K562 (cell line): ENCODE measurements around the gene HINT3. TPM values are rescaled to one million over a fixed set of nuclear protein-coding genes. Genes with fewer than 3 reads are reported as not detected.

Experiments used
- CTBP1 ChIP-seq: fragments of 450-650 bp; IDR thresholded peaks from 2 replicates; pipeline ENCODE4 v1.6.1; 2016; ENCODE audit warnings: borderline replicate concordance
- E2F8 ChIP-seq: fragments of 450-650 bp; IDR thresholded peaks from 2 replicates; pipeline ENCODE4 v1.7.1; 2018; ENCODE audit warnings: mild to moderate bottlenecking, low read depth; ENCODE audit not compliant: partially characterized antibody
- ELF4 ChIP-seq: fragments of 450-650 bp; formaldehyde crosslinking; IDR thresholded peaks from 2 replicates; pipeline ENCODE4 v1.4.0; 2022; ENCODE audit warnings: missing genetic modification characterization
- EP400 ChIP-seq: fragments of 450-650 bp; IDR thresholded peaks from 2 replicates; pipeline ENCODE4 v1.6.1; 2017; ENCODE audit warnings: antibody characterized with exemption, mild to moderate bottlenecking, moderate library complexity
- HDAC2 ChIP-seq: fragments of 450-650 bp; IDR thresholded peaks from 2 replicates; pipeline ENCODE4 v1.6.1; 2016; ENCODE audit warnings: mild to moderate bottlenecking
- MXD1 ChIP-seq: fragments of 250-450 bp; sonication (Bioruptor Pico); IDR thresholded peaks from 2 replicates; pipeline ENCODE4 v1.8.0; 2021; ENCODE audit warnings: borderline replicate concordance, mild to moderate bottlenecking, moderate library complexity; ENCODE audit not compliant: poor library complexity, severe bottlenecking
- NFIC ChIP-seq: fragments of 450-650 bp; IDR thresholded peaks from 2 replicates; pipeline ENCODE4 v1.6.1; 2017; ENCODE audit warnings: mild to moderate bottlenecking, inconsistent platforms
- POLR2H ChIP-seq: IDR thresholded peaks from 2 replicates; pipeline ENCODE4 v1.6.1; 2016; ENCODE audit warnings: missing genetic modification characterization, low read depth, mild to moderate bottlenecking, control low read depth, missing compliant biosample characterization, moderate library complexity
- PRPF4 ChIP-seq: fragments of 200-400 bp; formaldehyde crosslinking; IDR thresholded peaks from one replicate; pipeline ENCODE4 v1.6.1; 2017; ENCODE audit warnings: low read length, low read depth, mild to moderate bottlenecking; ENCODE audit not compliant: insufficient read depth, poor library complexity, severe bottlenecking
- SIN3A ChIP-seq, 2 experiments: fragments of 150-350 bp in 1 of 2; IDR thresholded peaks; 2 replicates each; pipeline ENCODE4 v1.6.1; 2011 to 2016; ENCODE audit warnings: borderline replicate concordance in 2 of 2, low read depth in 2 of 2, low read length in 2 of 2, mild to moderate bottlenecking in 2 of 2, moderate library complexity in 2 of 2; ENCODE audit not compliant: control insufficient read depth in 1 of 2
- SMAD2 ChIP-seq: fragments of 150-350 bp; IDR thresholded peaks from 2 replicates; pipeline ENCODE4 v1.6.1; 2014; ENCODE audit warnings: low read depth, mild to moderate bottlenecking, low read length
- ZBTB2 ChIP-seq: fragments of 450-650 bp; IDR thresholded peaks from 2 replicates; pipeline ENCODE4 v1.6.1; 2016; ENCODE audit warnings: antibody characterized with exemption
- ZBTB9 ChIP-seq: fragments of 450-650 bp; formaldehyde crosslinking; IDR thresholded peaks from 2 replicates; pipeline ENCODE4 v1.4.0; 2020; ENCODE audit warnings: mild to moderate bottlenecking, moderate library complexity
- polyA plus RNA-seq, 8 experiments: library from polyadenylated mRNA; depleted of rRNA in 4 of 8; stranded (reverse) in 5 of 8; unstranded in 3 of 8; fragments of >200 nt; fragmentation: Nextera tagmentation in 2 of 8; fragmentation: Illumina TruSeq in 1 of 8; extraction: Ambion mirVana in 2 of 8; extraction: Trizol in 1 of 8; gene quantifications; 2 replicates each; pipeline versions ENCODE4 v1.2.1 to v1.2.3, GENCODE V29; 2011 to 2014; ENCODE audit warnings: inconsistent platforms in 1 of 8, missing spikeins in 1 of 8
- total RNA-seq, 7 experiments: library from RNA; depleted of rRNA in 6 of 7; stranded (reverse); fragments of >200 nt in 6 of 7; fragmentation: Illumina TruSeq in 2 of 7; extraction: Trizol in 2 of 7; gene quantifications; 2 replicates each; pipeline versions ENCODE4 v1.2.1 to v1.2.3, GENCODE V29; 2011 to 2021; ENCODE audit warnings: low replicate concordance in 1 of 7
- TF ChIP-seq, protein P1 (sequence below), 3 experiments: IDR thresholded peaks in 2 of 3; conservative IDR thresholded peaks in 1 of 3; 2 replicates each; pipeline ENCODE4 v1.5.1; 2011 to 2012; ENCODE audit warnings: low read length in 3 of 3, mild to moderate bottlenecking in 3 of 3, control low read depth in 2 of 3, improper control_type of control experiment in 1 of 3, inconsistent platforms in 1 of 3, low read depth in 1 of 3, mixed read lengths in 1 of 3, moderate library complexity in 1 of 3; ENCODE audit not compliant: insufficient read depth in 2 of 3

HINT3 gene
- total and polyA plus RNA-seq, 9 of the 15 experiments (the other 6 are each of a cell fraction or from before 2014, with no cell fraction given) = 1.4 to 16.6 (median 10.8) TPM

- TF ChIP-seq ZBTB9 (CRISPR knock-in tag) (no peak), NFIC (peak; percentile 54), CTBP1 (peak; percentile 71; the same call in 1 of the 2 replicates), ZBTB2 (peak; percentile 95), HDAC2 (peak; percentile 15; the same call in 1 of the 2 replicates), MXD1 (CRISPR knock-in tag) (no peak), E2F8 (peak; percentile 67), PRPF4 (no peak), SMAD2 (no peak), SIN3A (IDR thresholded peaks at IDR 0.05; ENCODE audit: borderline replicate concordance in 2 of 2, control insufficient read depth in 1 of 2, low read depth in 2 of 2, low read length in 2 of 2) (peak; percentile 46 to 75; a peak in 2 of 4 replicates), EP400 (peak; percentile 93), POLR2H (tag) (peak; percentile 86), ELF4 (CRISPR knock-in tag) (no peak)
- TF ChIP-seq, protein P1, sequence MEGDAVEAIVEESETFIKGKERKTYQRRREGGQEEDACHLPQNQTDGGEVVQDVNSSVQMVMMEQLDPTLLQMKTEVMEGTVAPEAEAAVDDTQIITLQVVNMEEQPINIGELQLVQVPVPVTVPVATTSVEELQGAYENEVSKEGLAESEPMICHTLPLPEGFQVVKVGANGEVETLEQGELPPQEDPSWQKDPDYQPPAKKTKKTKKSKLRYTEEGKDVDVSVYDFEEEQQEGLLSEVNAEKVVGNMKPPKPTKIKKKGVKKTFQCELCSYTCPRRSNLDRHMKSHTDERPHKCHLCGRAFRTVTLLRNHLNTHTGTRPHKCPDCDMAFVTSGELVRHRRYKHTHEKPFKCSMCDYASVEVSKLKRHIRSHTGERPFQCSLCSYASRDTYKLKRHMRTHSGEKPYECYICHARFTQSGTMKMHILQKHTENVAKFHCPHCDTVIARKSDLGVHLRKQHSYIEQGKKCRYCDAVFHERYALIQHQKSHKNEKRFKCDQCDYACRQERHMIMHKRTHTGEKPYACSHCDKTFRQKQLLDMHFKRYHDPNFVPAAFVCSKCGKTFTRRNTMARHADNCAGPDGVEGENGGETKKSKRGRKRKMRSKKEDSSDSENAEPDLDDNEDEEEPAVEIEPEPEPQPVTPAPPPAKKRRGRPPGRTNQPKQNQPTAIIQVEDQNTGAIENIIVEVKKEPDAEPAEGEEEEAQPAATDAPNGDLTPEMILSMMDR (IDR thresholded peaks at IDR 0.05 in 2 of 3, conservative IDR thresholded peaks at IDR 0.05 in 1 of 3; ENCODE audit: insufficient read depth in 2 of 3, low read depth in 1 of 3, low read length in 3 of 3) = 0 out of 6 replicates have a peak, but pooled peaks of 1 of the 3 experiments have one; percentile 6
These were observed 29.9 kb downstream of the HINT3 start, which contains the start of gene TRMT11 (continued) for GRCh38 chr6:125986301-125987025.
